GM10266 (cell line): Measurements from ENCODE around the gene ADGRV1.
"Not testable (repeated sequence)": the region's sequence is repeated elsewhere in the genome, so short reads cannot be mapped to it uniquely, and the experiment has no call there.

ENCODE experiments used
- DNase-seq: peaks from one replicate; pipeline ENCODE4 v3.0.0; 2012; ENCODE audit errors: extremely low spot score
- TF ChIP-seq, protein P1 (sequence below): IDR thresholded peaks from 2 replicates; pipeline ENCODE4 v1.5.1; 2012; ENCODE audit warnings: mild to moderate bottlenecking, low read depth; ENCODE audit not compliant: control insufficient read depth, insufficient read depth; ENCODE audit errors: missing control alignments

ADGRV1 gene

GRCh38 chr5:90618071-90618470, 59.5 kb downstream of the ADGRV1 start:
- TF ChIP-seq, protein P1, sequence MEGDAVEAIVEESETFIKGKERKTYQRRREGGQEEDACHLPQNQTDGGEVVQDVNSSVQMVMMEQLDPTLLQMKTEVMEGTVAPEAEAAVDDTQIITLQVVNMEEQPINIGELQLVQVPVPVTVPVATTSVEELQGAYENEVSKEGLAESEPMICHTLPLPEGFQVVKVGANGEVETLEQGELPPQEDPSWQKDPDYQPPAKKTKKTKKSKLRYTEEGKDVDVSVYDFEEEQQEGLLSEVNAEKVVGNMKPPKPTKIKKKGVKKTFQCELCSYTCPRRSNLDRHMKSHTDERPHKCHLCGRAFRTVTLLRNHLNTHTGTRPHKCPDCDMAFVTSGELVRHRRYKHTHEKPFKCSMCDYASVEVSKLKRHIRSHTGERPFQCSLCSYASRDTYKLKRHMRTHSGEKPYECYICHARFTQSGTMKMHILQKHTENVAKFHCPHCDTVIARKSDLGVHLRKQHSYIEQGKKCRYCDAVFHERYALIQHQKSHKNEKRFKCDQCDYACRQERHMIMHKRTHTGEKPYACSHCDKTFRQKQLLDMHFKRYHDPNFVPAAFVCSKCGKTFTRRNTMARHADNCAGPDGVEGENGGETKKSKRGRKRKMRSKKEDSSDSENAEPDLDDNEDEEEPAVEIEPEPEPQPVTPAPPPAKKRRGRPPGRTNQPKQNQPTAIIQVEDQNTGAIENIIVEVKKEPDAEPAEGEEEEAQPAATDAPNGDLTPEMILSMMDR, result no peak
- no peak for DNase-seq

- not testable (repeated sequence) for DNase-seq
These were observed 61.2 kb downstream of the ADGRV1 start for GRCh38 chr5:90619762-90620161.

DNA sequence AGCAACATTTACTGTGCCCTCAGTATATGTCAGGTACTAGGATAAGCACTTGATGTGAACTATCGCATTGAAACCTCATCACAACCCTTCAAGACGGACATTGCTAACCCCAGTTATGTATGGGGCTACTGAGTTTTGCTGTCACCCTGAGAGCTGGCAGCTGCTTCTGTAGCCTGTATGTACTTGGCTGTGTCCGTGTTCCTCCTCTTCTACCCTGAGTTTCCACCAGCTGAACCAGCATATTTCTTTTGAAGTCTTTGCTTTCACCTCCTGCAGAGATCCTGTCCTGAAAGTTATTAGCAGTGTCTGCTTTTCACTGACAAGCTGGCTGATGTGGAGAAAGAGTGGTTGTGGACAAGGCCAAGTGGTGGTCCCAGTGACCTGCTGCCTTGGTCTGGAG, 63.3 kb downstream of the ADGRV1 start:
- TF ChIP-seq, protein P1, result no peak
- no peak for DNase-seq

- no peak for DNase-seq
- TF ChIP-seq, protein P1, result no peak
These were observed 67.9 kb downstream of the ADGRV1 start for GRCh38 chr5:90626493-90626892.

DNA sequence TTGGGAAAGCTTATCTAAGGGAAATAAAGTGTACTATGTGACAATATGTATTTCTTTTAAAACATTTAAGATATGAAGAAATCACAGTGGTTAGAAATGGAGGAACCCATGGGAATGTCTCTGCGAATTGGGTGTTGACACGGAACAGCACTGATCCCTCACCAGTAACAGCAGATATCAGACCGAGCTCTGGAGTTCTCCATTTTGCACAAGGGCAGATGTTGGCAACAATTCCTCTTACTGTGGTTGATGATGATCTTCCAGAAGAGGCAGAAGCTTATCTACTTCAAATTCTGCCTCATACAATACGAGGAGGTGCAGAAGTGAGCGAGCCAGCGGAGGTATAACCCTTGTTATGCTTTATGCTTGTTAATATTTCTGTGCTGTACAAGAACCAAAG, 69.9 kb downstream of the ADGRV1 start:
- no peak for DNase-seq
- TF ChIP-seq, protein P1, result no peak

DNA sequence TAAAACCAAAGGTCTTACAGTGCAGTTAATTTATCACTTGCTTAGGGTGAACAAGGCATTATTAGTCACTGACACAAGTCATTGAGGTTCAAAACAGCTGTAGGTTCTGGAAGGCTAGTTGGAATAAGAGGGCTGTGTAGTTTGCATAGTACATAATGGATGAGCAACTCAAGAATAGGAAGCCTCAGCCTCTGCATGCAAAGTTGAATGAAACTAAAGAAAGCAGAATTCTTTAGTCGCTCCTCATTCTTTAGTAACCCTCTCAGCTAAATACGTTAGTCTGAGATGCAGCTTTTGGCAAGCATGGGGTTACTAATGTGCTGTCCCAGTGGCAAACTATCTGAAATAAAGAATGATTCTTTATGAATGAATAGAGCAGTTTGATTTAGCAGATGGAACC, 74.2 kb downstream of the ADGRV1 start:
- TF ChIP-seq, protein P1, result no peak
- DNase-seq, result no peak

DNA sequence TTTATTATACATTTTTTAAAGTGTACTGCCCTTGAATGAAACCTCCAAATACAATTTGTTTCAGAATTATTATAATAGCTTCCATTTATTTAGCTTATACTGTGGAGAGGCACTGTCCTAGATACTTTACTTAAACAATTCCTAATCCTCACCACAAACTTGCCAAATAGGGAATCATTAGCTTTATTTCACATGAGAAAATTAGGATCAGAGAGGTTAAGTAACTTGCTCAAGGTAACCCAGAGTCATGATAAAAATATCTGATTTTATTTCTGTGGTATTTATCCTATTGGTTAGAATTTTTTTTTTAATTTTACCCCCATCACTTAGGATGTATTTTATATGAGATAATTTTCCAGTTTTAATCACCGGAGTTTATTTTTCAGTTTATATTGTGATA, 78.4 kb downstream of the ADGRV1 start:
- TF ChIP-seq, protein P1, result no peak
- no peak for DNase-seq

DNA sequence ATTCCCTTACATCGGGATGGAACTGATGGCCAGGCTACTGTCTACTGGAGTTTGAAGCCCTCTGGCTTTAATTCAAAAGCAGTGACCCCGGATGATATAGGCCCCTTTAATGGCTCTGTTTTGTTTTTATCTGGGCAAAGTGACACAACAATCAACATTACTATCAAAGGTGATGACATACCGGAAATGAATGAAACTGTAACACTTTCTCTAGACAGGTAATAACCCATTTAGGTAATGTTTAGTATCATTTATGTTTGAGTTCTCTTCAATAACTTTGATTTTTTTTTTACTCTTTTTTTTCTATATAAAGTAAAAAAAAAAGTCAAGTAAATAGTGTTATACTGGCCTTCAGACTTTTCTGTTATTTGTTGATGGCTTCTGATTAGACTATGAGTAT, 79.1 kb downstream of the ADGRV1 start:
- no peak for DNase-seq
- TF ChIP-seq, protein P1, result no peak
